ENCODE data around the gene GPS1.
A peak's percentile ranks its signal among the peaks of the same experiment; 100 is the strongest.

GPS1 gene

GRCh38 chr17:82100502-82101298 lies 49.0 kb downstream of the GPS1 start:
- TF ChIP-seq GATA2 (IDR thresholded peaks at IDR 0.05; ENCODE audit: low read depth, low read length) = no peak
- no peak for TF ChIP-seq GATA3 (IDR thresholded peaks at IDR 0.05; ENCODE audit: low read depth, low read length)

GRCh38 chr17:82101301-82101715 lies 49.6 kb downstream of the GPS1 start:
- TF ChIP-seq GATA2 (IDR thresholded peaks at IDR 0.05; ENCODE audit: low read depth, low read length) = 0 out of 2 replicates have a peak, but pooled peaks have one; percentile 14
- TF ChIP-seq GATA3 (IDR thresholded peaks at IDR 0.05; ENCODE audit: low read depth, low read length) = no peak

- TF ChIP-seq GATA2 (IDR thresholded peaks at IDR 0.05; ENCODE audit: low read depth, low read length) (no peak), GATA3 (IDR thresholded peaks at IDR 0.05; ENCODE audit: low read depth, low read length) (no peak)
Observed at GRCh38 chr17:82101767-82102679, 50.3 kb downstream of the GPS1 start.

GRCh38 chr17:82103553-82104451 lies 52.1 kb downstream of the GPS1 start:
- TF ChIP-seq GATA3 (IDR thresholded peaks at IDR 0.05; ENCODE audit: low read depth, low read length) = no peak
- TF ChIP-seq GATA2 (IDR thresholded peaks at IDR 0.05; ENCODE audit: low read depth, low read length) = no peak

GRCh38 chr17:82104797-82105416 lies 53.2 kb downstream of the GPS1 start:
- TF ChIP-seq GATA2 (IDR thresholded peaks at IDR 0.05; ENCODE audit: low read depth, low read length) = no peak
- TF ChIP-seq GATA3 (IDR thresholded peaks at IDR 0.05; ENCODE audit: low read depth, low read length) = no peak

- TF ChIP-seq GATA3 (IDR thresholded peaks at IDR 0.05; ENCODE audit: low read depth, low read length) = no peak
- TF ChIP-seq GATA2 (IDR thresholded peaks at IDR 0.05; ENCODE audit: low read depth, low read length) = no peak
Observed at GRCh38 chr17:82105417-82105881, 53.8 kb downstream of the GPS1 start.

- TF ChIP-seq GATA2 (IDR thresholded peaks at IDR 0.05; ENCODE audit: low read depth, low read length) (no peak), GATA3 (IDR thresholded peaks at IDR 0.05; ENCODE audit: low read depth, low read length) (no peak)
Observed at GRCh38 chr17:82105882-82106687, 54.4 kb downstream of the GPS1 start.

- TF ChIP-seq GATA2 (IDR thresholded peaks at IDR 0.05; ENCODE audit: low read depth, low read length) (no peak), GATA3 (IDR thresholded peaks at IDR 0.05; ENCODE audit: low read depth, low read length) (no peak)
Observed at GRCh38 chr17:82106688-82107305, 55.1 kb downstream of the GPS1 start.
